Spleen (tissue), 7 donors: ENCODE results near the gene MED13L.

Source experiments
- POLR2A ChIP-seq, 3 donors: fragments of 450-650 bp; IDR thresholded peaks; one replicate each; pipeline ENCODE4 v1.5.1; 2017; ENCODE audit warnings: antibody characterized with exemption in 3 of 3, mild to moderate bottlenecking in 1 of 3
- TF ChIP-seq, protein P1 (sequence below), 11 experiments: fragments of 200-600 bp in 7 of 11; fragments of 450-650 bp in 4 of 11; sonication (generic) in 4 of 11; IDR thresholded peaks in 8 of 11; conservative IDR thresholded peaks in 3 of 11; 1 replicate in 7 of 11; 2 replicates in 4 of 11; pipeline versions ENCODE4 v1.4.0 to v1.8.0; 2016 to 2021; ENCODE audit warnings: antibody characterized with exemption in 11 of 11, inconsistent platforms in 4 of 11, mild to moderate bottlenecking in 1 of 11
- donor health status: DM: no; HTN: no; CAD: no; lungs with moderate emphysema.
- donor health status: DM: no; HTN: no; CAD: no.
- donor health status: DM: no; HTN: no; CAD: no.

DNA sequence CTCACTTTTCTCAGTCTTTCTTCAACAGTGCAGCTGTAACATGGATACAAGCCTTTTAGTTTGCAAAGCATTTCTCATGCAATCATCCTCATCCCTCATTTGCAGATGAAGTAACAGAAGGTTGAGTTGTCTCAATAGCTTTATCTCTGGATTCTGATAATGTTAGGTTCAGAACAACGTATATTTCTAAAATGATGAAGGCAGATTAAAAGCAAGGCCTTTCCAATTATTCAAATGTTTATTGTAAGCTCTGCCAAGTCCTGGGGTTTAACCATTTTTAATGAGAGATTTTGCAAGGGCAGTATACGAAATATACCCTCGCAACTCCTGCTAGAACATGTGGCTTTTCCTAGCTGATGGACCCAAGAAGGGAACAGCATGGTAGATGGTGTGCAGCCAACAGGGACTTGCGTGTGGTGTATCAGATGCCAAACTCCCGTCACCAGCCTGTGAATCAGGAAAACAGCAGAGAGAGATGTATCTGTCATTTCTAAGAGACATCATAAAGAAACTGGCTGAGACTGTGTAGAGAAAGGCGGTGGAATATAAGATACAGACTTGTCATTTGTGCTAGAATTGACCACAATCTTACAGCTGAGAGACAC lies 319.7 kb downstream of the MED13L start:
- TF ChIP-seq, protein P1, sequence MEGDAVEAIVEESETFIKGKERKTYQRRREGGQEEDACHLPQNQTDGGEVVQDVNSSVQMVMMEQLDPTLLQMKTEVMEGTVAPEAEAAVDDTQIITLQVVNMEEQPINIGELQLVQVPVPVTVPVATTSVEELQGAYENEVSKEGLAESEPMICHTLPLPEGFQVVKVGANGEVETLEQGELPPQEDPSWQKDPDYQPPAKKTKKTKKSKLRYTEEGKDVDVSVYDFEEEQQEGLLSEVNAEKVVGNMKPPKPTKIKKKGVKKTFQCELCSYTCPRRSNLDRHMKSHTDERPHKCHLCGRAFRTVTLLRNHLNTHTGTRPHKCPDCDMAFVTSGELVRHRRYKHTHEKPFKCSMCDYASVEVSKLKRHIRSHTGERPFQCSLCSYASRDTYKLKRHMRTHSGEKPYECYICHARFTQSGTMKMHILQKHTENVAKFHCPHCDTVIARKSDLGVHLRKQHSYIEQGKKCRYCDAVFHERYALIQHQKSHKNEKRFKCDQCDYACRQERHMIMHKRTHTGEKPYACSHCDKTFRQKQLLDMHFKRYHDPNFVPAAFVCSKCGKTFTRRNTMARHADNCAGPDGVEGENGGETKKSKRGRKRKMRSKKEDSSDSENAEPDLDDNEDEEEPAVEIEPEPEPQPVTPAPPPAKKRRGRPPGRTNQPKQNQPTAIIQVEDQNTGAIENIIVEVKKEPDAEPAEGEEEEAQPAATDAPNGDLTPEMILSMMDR (IDR thresholded peaks at IDR 0.05 in 8 of 11, conservative IDR thresholded peaks at IDR 0.05 in 3 of 11) = no peak
- no peak for TF ChIP-seq POLR2A (IDR thresholded peaks at IDR 0.05)
